Psoas muscle (tissue), 8 donors: Measurements from ENCODE around the gene APOM. TPM values are rescaled to one million over a fixed set of nuclear protein-coding genes. Genes with fewer than 3 reads are reported as not detected.

Source experiments
- ATAC-seq, 4 donors: fragments of 200-7000 bp; cut with Tn5 transposase; one replicate each; pipeline ENCODE4 v1.9.1; 2020; ENCODE audit warnings: moderate library complexity in 3 of 4, mild to moderate bottlenecking in 2 of 4
- DNase-seq, 2 donors: peaks; one replicate each; pipeline ENCODE4 v3.0.0-alpha.2; 2020
- H3K27ac ChIP-seq: fragments of 200-600 bp; one replicate; pipeline ENCODE4 v1.8.0; 2022
- H3K27me3 ChIP-seq, 3 donors: fragments of 200-600 bp in 1 of 3; one replicate each; pipeline versions ENCODE4 v1.6.1 to v1.8.0; 2013 to 2022; ENCODE audit warnings: low read length in 2 of 3, mild to moderate bottlenecking in 2 of 3, moderate library complexity in 1 of 3; ENCODE audit not compliant: insufficient read depth in 3 of 3
- H3K36me3 ChIP-seq, 2 donors: fragments of 200-600 bp in 1 of 2; one replicate each; pipeline versions ENCODE4 v1.6.1 to v1.8.0; 2013 to 2022; ENCODE audit warnings: low read depth in 1 of 2, mild to moderate bottlenecking in 1 of 2, moderate library complexity in 1 of 2; ENCODE audit not compliant: insufficient read depth in 1 of 2
- H3K4me1 ChIP-seq: fragments of 200-600 bp; one replicate; pipeline ENCODE4 v1.8.0; 2022
- H3K4me3 ChIP-seq: fragments of 200-600 bp; one replicate; pipeline ENCODE4 v1.8.0; 2022; ENCODE audit warnings: mild to moderate bottlenecking
- H3K9me3 ChIP-seq: fragments of 200-600 bp; one replicate; pipeline ENCODE4 v1.8.0; 2022
- CTCF ChIP-seq: fragments of 200-600 bp; IDR thresholded peaks from one replicate; pipeline ENCODE4 v1.8.0; 2022; ENCODE audit warnings: antibody characterized with exemption
- WGBS, 3 donors: extraction: QIAGEN DNeasy Blood & Tissue Kit; methylation state at CpG; one replicate each; pipeline versions ENCODE4 v1.1.6 to v1.1.7; 2013; 5-methylcytosine and 5-hydroxymethylcytosine counted together
- intact Hi-C, 2 donors: fragments of 100-400 bp; cut with DNase I; formaldehyde crosslinking; loops; one replicate each; pipeline versions ENCODE4 v1.11.0 to v1.14.2; 2022
- polyA plus RNA-seq, 3 donors: library from polyadenylated mRNA; stranded (reverse); fragments of 200-250 nt; gene quantifications; one replicate each; pipeline ENCODE4 v1.2.3, GENCODE V29; 2013
- total RNA-seq, 4 donors: library from RNA; stranded (reverse); fragmentation: NEBNext Ultra II Directional in 2 of 4; extraction: Animal tissue kit (Norgen Biotek cat#: 25700) in 2 of 4; gene quantifications; one replicate each; pipeline versions ENCODE4 v1.2.1 to v1.2.4, GENCODE V29; 2021 to 2023
- donor health status: healthy with polysubstance abuse.
- donor health status: DM: no; HTN: no; CAD: no; lungs with moderate emphysema.
- donor health status: Bipolar disorder and iron deficiency.
- donor health status: healthy.
- donor health status: DM: yes; HTN: yes; CAD: no.
- donor health status: DM: no; HTN: no; CAD: no.
- donor health status: DM: no; HTN: no; CAD: no.
- donor health status: DM: yes; HTN: yes; CAD: no.

Gene APOM
- total and polyA plus RNA-seq, 7 donors = 1.8 to 3.5 (median 2.3) TPM

- Histone ChIP-seq H3K27me3 (no peaks in the 10 kb centered on the region), H3K4me1 (peaks cover 16% of the 10 kb centered on the region), H3K27ac (no peak overlapping the region), H3K36me3 (peaks cover 18 to 58% of the 10 kb centered on the region in 2 donors), H3K4me3 (no peak overlapping the region), H3K9me3 (no peaks in the 10 kb centered on the region)
- 58 to 69% (median 59%) methylated on average over 10 of the region's 10 CpGs for WGBS, 3 donors
- ATAC-seq (no peak), DNase-seq (no peak)
- intact Hi-C loops = loop anchor here in 1 of 2 donors (2.0 kb wide), 1 partner anchor 28 kb away; no protein-coding TSS in a partner anchor
- no peak for TF ChIP-seq CTCF
Measured at GRCh38 chr6:31622684-31623091, 33.0 kb upstream of the APOM start.

GRCh38 chr6:31624070-31624469 is 31.6 kb upstream of the APOM start:
- H3K4me3 ChIP-seq = no peak overlapping the region
- H3K9me3 ChIP-seq = no peaks in the 10 kb centered on the region
- no peak for TF ChIP-seq CTCF
- H3K27ac ChIP-seq = no peak overlapping the region
- no peak for DNase-seq
- peaks cover 16% of the 10 kb centered on the region for H3K4me1 ChIP-seq
- 90 to 91% (median 90%) methylated on average over 10 of the region's 10 CpGs for WGBS, 3 donors
- H3K27me3 ChIP-seq = no peaks in the 10 kb centered on the region
- ATAC-seq = no peak
- H3K36me3 ChIP-seq = peaks cover 20 to 72% of the 10 kb centered on the region in 2 donors
- intact Hi-C loops = no loop called here

- Histone ChIP-seq H3K27ac (no peak overlapping the region), H3K4me3 (no peak overlapping the region), H3K36me3 (peaks cover 34 to 98% of the 10 kb centered on the region in 2 donors), H3K4me1 (peaks cover 10% of the 10 kb centered on the region), H3K27me3 (no peaks in the 10 kb centered on the region), H3K9me3 (no peaks in the 10 kb centered on the region)
- TF ChIP-seq CTCF = no peak
- WGBS, 3 donors = 83 to 89% (median 86%) methylated on average over 10 of the region's 10 CpGs
- DNase-seq = no peak
- intact Hi-C loops = no loop called here
- no peak for ATAC-seq
Measured at GRCh38 chr6:31626952-31627351, 28.7 kb upstream of the APOM start.

GRCh38 chr6:31627690-31628287 is 27.9 kb upstream of the APOM start:
- WGBS, 3 donors = 94 to 95% (median 94%) methylated on average over 19 of the region's 19 CpGs
- Histone ChIP-seq H3K27me3 (no peaks in the 10 kb centered on the region), H3K27ac (no peak overlapping the region), H3K36me3 (peaks cover 31 to 100% of the 10 kb centered on the region in 2 donors), H3K9me3 (no peaks in the 10 kb centered on the region), H3K4me3 (no peak overlapping the region), H3K4me1 (peaks cover 1% of the 10 kb centered on the region)
- intact Hi-C loops = no loop called here
- DNase-seq = no peak
- TF ChIP-seq CTCF = no peak
- ATAC-seq = no peak

- H3K4me1 ChIP-seq = no peaks in the 10 kb centered on the region
- WGBS, 3 donors = 77 to 88% (median 82%) methylated on average over 7 of the region's 7 CpGs
- no peaks in the 10 kb centered on the region for H3K27me3 ChIP-seq
- no peak overlapping the region for H3K27ac ChIP-seq
- H3K36me3 ChIP-seq = peaks cover 31 to 100% of the 10 kb centered on the region in 2 donors
- no peaks in the 10 kb centered on the region for H3K9me3 ChIP-seq
- intact Hi-C loops = no loop called here
- no peak for TF ChIP-seq CTCF
- ATAC-seq (no peak), DNase-seq (no peak)
- no peak overlapping the region for H3K4me3 ChIP-seq
Measured at GRCh38 chr6:31629014-31629413, 26.7 kb upstream of the APOM start.
